ENCODE measurements around the gene TNS4. TPM values are rescaled to one million over a fixed set of nuclear protein-coding genes. Genes with fewer than 3 reads are reported as not detected.

Gene TNS4
- polyA plus RNA-seq, 1 donor = 0.14 TPM

- DNase-seq = no peak
Measured at GRCh38 chr17:40515491-40516041, 14.1 kb upstream of the TNS4 start.

GRCh38 chr17:40515011-40515410 is 13.6 kb upstream of the TNS4 start:
- DNase-seq = no peak

- DNase-seq = no peak
Measured at GRCh38 chr17:40514013-40514875, 12.8 kb upstream of the TNS4 start.

- DNase-seq = no peak
Measured at GRCh38 chr17:40511667-40512220, 10.3 kb upstream of the TNS4 start.

GRCh38 chr17:40511136-40511535 is 9.7 kb upstream of the TNS4 start:
- no peak for DNase-seq

GRCh38 chr17:40510328-40510648 is 8.9 kb upstream of the TNS4 start:
- DNase-seq = no peak

- DNase-seq = no peak
Measured at GRCh38 chr17:40509626-40510327, 8.4 kb upstream of the TNS4 start.

- no peak for DNase-seq
Measured at GRCh38 chr17:40506786-40507185, 5.4 kb upstream of the TNS4 start.

- DNase-seq = no peak
Measured at GRCh38 chr17:40503154-40503553, 1.7 kb upstream of the TNS4 start.

- no peak for DNase-seq
Measured at GRCh38 chr17:40502716-40503115, 1.3 kb upstream of the TNS4 start.

GRCh38 chr17:40500709-40501108 is 714 bp downstream of the TNS4 start:
- no peak for DNase-seq

GRCh38 chr17:40500190-40500589 is 1.2 kb downstream of the TNS4 start:
- no peak for DNase-seq

- DNase-seq = peak; percentile 60
Measured at GRCh38 chr17:40499551-40500189, 1.8 kb downstream of the TNS4 start.

- DNase-seq = no peak
Measured at GRCh38 chr17:40498281-40499084, 2.9 kb downstream of the TNS4 start.

GRCh38 chr17:40497695-40498094 is 3.7 kb downstream of the TNS4 start:
- no peak for DNase-seq

- no peak for DNase-seq
Measured at GRCh38 chr17:40496634-40497420, 4.6 kb downstream of the TNS4 start.

- no peak for DNase-seq
Measured at GRCh38 chr17:40496170-40496569, 5.3 kb downstream of the TNS4 start.

- no peak for DNase-seq
Measured at GRCh38 chr17:40495140-40495539, 6.3 kb downstream of the TNS4 start.

- no peak for DNase-seq
Measured at GRCh38 chr17:40493697-40494096, 7.7 kb downstream of the TNS4 start.

- no peak for DNase-seq
Measured at GRCh38 chr17:40491486-40491885, 9.9 kb downstream of the TNS4 start.

GRCh38 chr17:40490982-40491381 is 10.4 kb downstream of the TNS4 start:
- no peak for DNase-seq
